C4-2B (cell line): ENCODE measurements around the gene GGA1.

Experiments
- CTCF ChIP-seq: fragments of 450-650 bp; conservative IDR thresholded peaks from 2 replicates; pipeline ENCODE4 v1.5.1; 2017; ENCODE audit warnings: mild to moderate bottlenecking
- ZFX ChIP-seq: fragments of 450-650 bp; IDR thresholded peaks from 2 replicates; pipeline ENCODE4 v1.6.1; 2017

- TF ChIP-seq CTCF: no peak
- TF ChIP-seq ZFX: no peak
Observed at GRCh38 chr22:37633625-37634416, 25.2 kb downstream of the GGA1 start.
